HepG2 (cell line): ENCODE data around the gene PIK3CD.

Source experiments
- ARID2 ChIP-seq: sonication (generic); formaldehyde crosslinking; IDR thresholded peaks from 2 replicates; pipeline ENCODE4 v1.8.1; 2022; ENCODE audit warnings: mild to moderate bottlenecking, missing genetic modification reagents, borderline replicate concordance
- ATF2 ChIP-seq: sonication (generic); formaldehyde crosslinking; IDR thresholded peaks from 2 replicates; pipeline ENCODE4 v1.4.0; 2020; ENCODE audit warnings: missing genetic modification reagents
- CTCF ChIP-seq: sonication (generic); formaldehyde crosslinking; IDR thresholded peaks from 2 replicates; pipeline ENCODE4 v1.5.0; 2020; ENCODE audit warnings: mild to moderate bottlenecking, missing genetic modification reagents, moderate library complexity
- HNF4A ChIP-seq: sonication (generic); formaldehyde crosslinking; IDR thresholded peaks from 2 replicates; pipeline ENCODE4 v1.4.0; 2020; ENCODE audit warnings: missing genetic modification reagents
- HOMEZ ChIP-seq: IDR thresholded peaks from 2 replicates; pipeline ENCODE4 v1.6.1; 2016; ENCODE audit warnings: low read depth
- POLR2A ChIP-seq, 2 experiments: IDR thresholded peaks; 2 replicates each; pipeline ENCODE4 v1.6.1; 2011; ENCODE audit warnings: low read depth in 2 of 2, low read length in 2 of 2, mild to moderate bottlenecking in 1 of 2, moderate library complexity in 1 of 2; ENCODE audit not compliant: insufficient read depth in 1 of 2
- RFX5 ChIP-seq: IDR thresholded peaks from 2 replicates; pipeline ENCODE4 v1.6.1; 2011; ENCODE audit warnings: low read depth, low read length, improper control_type of control experiment
- SALL1 ChIP-seq: sonication (generic); formaldehyde crosslinking; IDR thresholded peaks from 2 replicates; pipeline ENCODE4 v1.8.0; 2022; ENCODE audit warnings: mild to moderate bottlenecking, missing genetic modification reagents
- SMARCE1 ChIP-seq: fragments of 450-650 bp; IDR thresholded peaks from 2 replicates; pipeline ENCODE4 v1.6.1; 2017; ENCODE audit warnings: borderline replicate concordance
- TRIM24 ChIP-seq: sonication (generic); formaldehyde crosslinking; IDR thresholded peaks from 2 replicates; pipeline ENCODE4 v1.8.0; 2022; ENCODE audit warnings: mild to moderate bottlenecking, missing genetic modification reagents
- U2AF2 ChIP-seq: fragments of 200-400 bp; formaldehyde crosslinking; IDR thresholded peaks from 2 replicates; pipeline ENCODE4 v1.6.1; 2017; ENCODE audit warnings: low read depth, mild to moderate bottlenecking, low read length
- ZNF414 ChIP-seq: sonication (generic); formaldehyde crosslinking; IDR thresholded peaks from 2 replicates; pipeline ENCODE4 v1.5.0; 2020; ENCODE audit warnings: missing genetic modification reagents
- ZNF788 ChIP-seq: sonication (generic); formaldehyde crosslinking; IDR thresholded peaks from 2 replicates; pipeline ENCODE4 v1.5.0; 2020; ENCODE audit warnings: mild to moderate bottlenecking, missing genetic modification reagents, borderline replicate concordance

GRCh38 chr1:9606948-9607347, 44.6 kb upstream of the PIK3CD start:
- TF ChIP-seq HOMEZ (CRISPR knock-in tag): no peak
- no peak for TF ChIP-seq RFX5
- no peak for TF ChIP-seq HNF4A (CRISPR knock-in tag)
- TF ChIP-seq ARID2 (CRISPR knock-in tag): no peak
- no peak for TF ChIP-seq SMARCE1
- no peak for TF ChIP-seq ZNF414 (CRISPR knock-in tag)
- no peak for TF ChIP-seq ZNF788 (CRISPR knock-in tag)
- TF ChIP-seq CTCF (CRISPR knock-in tag): no peak
- no peak for TF ChIP-seq TRIM24 (CRISPR knock-in tag)
- TF ChIP-seq ATF2: no peak
- TF ChIP-seq SALL1: no peak
- TF ChIP-seq U2AF2: no peak
- TF ChIP-seq POLR2A (IDR thresholded peaks at IDR 0.05; ENCODE audit: insufficient read depth in 1 of 2, low read depth in 2 of 2, low read length in 2 of 2): no peak
